Activated T-helper 2 cell treated with anti-CD3 and anti-CD28 coated beads, Interferon-gamma antibody, Interleukin-2, Interleukin-4, amounts not matched to agents 10 μg/mL and 5 μg/mL and 100 μg/mL, durations not matched to agents 14 hours and 24 hours and 36 hours (primary cell): ENCODE measurements around the gene NPIPB8. TPM values are rescaled to one million over a fixed set of nuclear protein-coding genes. Genes with fewer than 3 reads are reported as not detected.
"Not testable (repeated sequence)": the region's sequence is repeated elsewhere in the genome, so short reads cannot be mapped to it uniquely, and the experiment has no call there.

Experiments used
- DNase-seq: peaks from one replicate; pipeline ENCODE4 v3.0.0; 2021; ENCODE audit warnings: low spot score
- H3K27ac Mint-ChIP-seq: one replicate; pipeline ENCODE4 v1.8.0; 2021; ENCODE audit warnings: mixed read lengths
- H3K27me3 Mint-ChIP-seq: one replicate; pipeline ENCODE4 v1.8.0; 2021; ENCODE audit warnings: low read depth, mixed read lengths
- H3K36me3 Mint-ChIP-seq: one replicate; pipeline ENCODE4 v1.8.0; 2021; ENCODE audit warnings: low read depth, mixed read lengths
- H3K4me1 Mint-ChIP-seq: one replicate; pipeline ENCODE4 v1.8.0; 2021; ENCODE audit warnings: low read depth, mixed read lengths
- H3K4me3 Mint-ChIP-seq: one replicate; pipeline ENCODE4 v1.8.0; 2021; ENCODE audit warnings: low read depth, mild to moderate bottlenecking, moderate library complexity, mixed read lengths
- H3K9me3 Mint-ChIP-seq: one replicate; pipeline ENCODE4 v1.8.0; 2021; ENCODE audit warnings: mixed read lengths
- intact Hi-C: fragments of 100-400 bp; cut with micrococcal nuclease; formaldehyde crosslinking; loops from one replicate; pipeline ENCODE4 v1.15.1; 2023
- total RNA-seq: library from RNA; stranded (reverse); gene quantifications from 2 replicates; pipeline ENCODE4 v1.2.3, GENCODE V29; 2022

The NPIPB8 gene
- total RNA-seq, 1 donor from 2014 or later, result 1.5 TPM

DNA sequence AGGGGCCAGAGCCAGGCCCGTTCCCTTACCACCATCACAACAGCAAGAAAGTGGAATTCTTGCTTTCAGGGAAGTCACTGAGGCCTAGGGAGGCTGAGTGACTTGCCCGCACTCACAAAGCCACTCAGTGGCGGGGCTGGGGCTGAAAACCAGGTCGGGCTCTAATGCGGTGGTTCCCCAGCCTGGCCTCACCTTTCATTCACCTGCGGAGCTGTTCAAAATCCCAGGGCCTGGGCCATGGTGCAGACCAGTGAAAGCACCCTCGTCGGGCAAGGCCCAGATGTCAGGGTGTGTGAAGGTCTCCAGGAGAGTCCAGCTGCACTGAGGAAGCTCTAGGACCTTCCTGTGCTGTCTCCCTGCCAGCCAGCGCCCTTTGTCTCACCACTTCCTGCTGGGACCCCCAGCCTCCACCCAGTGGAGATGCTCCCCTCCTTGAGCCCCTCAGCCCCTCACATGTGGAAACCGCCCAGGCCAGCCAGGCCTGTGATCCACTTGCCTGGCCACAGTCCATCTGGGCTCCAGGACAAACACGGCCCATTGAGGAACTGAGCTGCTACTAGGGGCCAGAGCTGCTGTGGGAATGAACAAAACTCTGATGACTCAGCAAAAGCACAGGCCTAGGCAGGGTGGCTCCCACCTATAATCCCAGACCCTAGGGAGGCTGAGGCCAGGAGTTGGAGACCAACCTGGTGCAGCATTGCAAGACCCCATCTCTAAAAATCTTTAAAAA is 28.8 kb upstream of the NPIPB8 start:
- DNase-seq, H3K27me3 Mint-ChIP-seq, H3K4me1 Mint-ChIP-seq, H3K27ac Mint-ChIP-seq, H3K36me3 Mint-ChIP-seq, intact Hi-C loops, H3K4me3 Mint-ChIP-seq, H3K9me3 Mint-ChIP-seq: not testable (repeated sequence)

- intact Hi-C loops, result no loop called here
- H3K27me3 Mint-ChIP-seq, result no peaks in the 10 kb centered on the region
- no peaks in the 10 kb centered on the region for H3K36me3 Mint-ChIP-seq
- peaks cover 9% of the 10 kb centered on the region for H3K4me1 Mint-ChIP-seq
- DNase-seq, result no peak
- H3K4me3 Mint-ChIP-seq, result no peak within 1 kb of the TSS
- no peaks in the 10 kb centered on the region for H3K9me3 Mint-ChIP-seq
- no peak within 1 kb of the TSS for H3K27ac Mint-ChIP-seq
Observed at GRCh38 chr16:28609631-28610594, 28.0 kb upstream of the NPIPB8 start, which contains the start of gene SULT1A1. Gene SULT1A1 (minus strand): TSS chr16:28610044. CDS start chr16:28608855, 1,189 bp downstream.

DNA sequence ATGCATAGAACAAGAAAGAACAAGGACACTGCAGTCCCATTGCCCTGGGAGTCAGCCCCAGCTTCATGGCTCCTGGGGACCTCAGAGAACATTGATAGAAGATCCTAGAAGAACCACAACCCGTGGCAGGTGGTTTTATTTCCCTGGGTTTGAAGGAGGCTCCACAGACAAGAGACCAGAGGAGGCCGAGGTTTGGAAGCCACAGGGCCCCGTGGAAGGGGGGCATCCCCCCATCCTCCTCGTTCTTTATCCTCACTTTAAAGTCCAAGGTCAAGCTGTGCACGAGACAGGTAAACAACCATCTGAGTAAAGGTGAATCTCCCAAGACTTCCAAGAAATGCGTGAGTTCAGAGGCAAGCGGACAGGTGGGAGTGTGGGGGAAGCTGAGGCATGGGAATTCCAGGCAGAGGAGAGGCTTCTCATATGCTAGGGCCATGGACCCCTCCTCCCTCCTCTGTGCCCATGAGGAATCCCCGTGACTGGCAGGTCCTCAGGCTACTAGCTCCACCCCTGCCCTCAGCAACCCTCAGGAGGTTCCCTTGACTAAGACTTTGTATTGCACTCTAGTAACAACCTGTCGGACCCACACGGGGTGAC is 27.2 kb upstream of the NPIPB8 start:
- no peaks in the 10 kb centered on the region for H3K36me3 Mint-ChIP-seq
- H3K4me3 Mint-ChIP-seq, result no peak overlapping the region
- DNase-seq, result no peak
- peaks cover 10% of the 10 kb centered on the region for H3K4me1 Mint-ChIP-seq
- intact Hi-C loops, result no loop called here
- H3K27ac Mint-ChIP-seq, result no peak overlapping the region
- no peaks in the 10 kb centered on the region for H3K27me3 Mint-ChIP-seq
- H3K9me3 Mint-ChIP-seq, result no peaks in the 10 kb centered on the region

DNA sequence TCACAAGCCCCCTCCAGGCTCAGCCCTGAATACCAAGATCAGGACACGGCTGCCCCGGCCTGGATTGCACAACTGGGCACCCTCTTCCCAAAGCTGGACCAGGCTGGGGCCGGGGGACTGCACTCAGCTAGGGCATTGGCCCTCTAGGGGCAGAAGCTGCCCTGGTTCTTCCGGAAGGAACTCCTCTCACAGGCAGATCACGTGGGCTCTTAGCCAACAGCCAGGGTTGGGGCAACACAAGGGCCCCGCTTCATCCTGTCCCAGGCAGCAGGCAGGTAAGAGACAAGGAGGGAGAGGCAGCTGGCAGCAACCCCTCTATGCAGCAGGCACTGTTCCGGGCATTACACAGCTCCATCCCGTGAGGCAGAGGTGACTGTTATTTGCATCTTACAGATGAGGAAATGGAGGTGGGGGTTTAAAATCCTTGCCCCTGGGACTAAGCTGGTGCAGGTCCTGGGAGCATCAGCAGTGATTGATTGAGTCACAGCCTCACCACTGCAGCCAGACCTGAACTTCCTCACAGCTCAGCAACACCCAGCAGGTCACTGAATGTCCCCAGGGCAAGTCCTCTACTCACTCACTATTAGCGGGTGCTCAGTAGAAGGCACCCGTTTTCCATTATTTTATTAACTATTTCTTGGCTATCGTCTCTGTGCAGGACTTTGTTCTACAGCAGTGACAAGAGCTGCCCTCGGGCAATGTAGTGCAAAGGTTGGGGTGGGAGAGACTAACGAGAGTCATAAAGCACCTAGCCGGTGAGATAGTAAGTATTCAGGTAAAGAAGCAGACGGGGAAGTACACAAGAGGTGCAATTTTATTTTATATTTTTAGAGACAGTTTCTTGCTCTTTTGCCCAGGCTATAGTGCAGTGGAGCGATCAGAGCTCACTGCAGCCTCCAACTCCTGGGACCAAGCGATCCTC is 25.2 kb upstream of the NPIPB8 start:
- H3K27me3 Mint-ChIP-seq, H3K9me3 Mint-ChIP-seq, H3K4me3 Mint-ChIP-seq, DNase-seq, intact Hi-C loops, H3K27ac Mint-ChIP-seq, H3K36me3 Mint-ChIP-seq: not testable (repeated sequence)
- peaks cover 10% of the 10 kb centered on the region for H3K4me1 Mint-ChIP-seq

DNA sequence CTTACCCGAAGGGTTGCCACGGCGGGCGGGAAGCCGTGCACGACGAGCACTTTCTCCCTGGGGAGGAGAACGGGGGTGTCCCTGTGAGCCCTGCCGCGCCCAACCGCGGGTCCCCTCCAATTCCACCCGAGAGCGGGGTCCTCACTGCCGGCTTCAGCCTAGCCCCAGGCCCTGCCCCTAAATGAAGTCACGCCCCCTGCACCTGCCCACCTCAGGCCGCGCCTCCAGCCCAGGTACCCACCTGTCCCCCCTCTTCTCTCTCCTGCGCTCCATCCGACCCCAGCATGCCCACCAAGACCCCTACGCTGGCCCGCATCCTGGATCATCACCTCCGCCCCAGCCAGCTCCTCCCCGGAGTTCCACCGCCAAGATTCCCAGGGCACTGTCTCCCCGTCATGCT is 24.0 kb upstream of the NPIPB8 start:
- intact Hi-C loops, H3K27ac Mint-ChIP-seq, H3K36me3 Mint-ChIP-seq, H3K4me3 Mint-ChIP-seq, DNase-seq, H3K9me3 Mint-ChIP-seq, H3K27me3 Mint-ChIP-seq: not testable (repeated sequence)
- H3K4me1 Mint-ChIP-seq, result peaks cover 10% of the 10 kb centered on the region

GRCh38 chr16:28614561-28614960 is 23.3 kb upstream of the NPIPB8 start:
- H3K4me3 Mint-ChIP-seq, H3K27ac Mint-ChIP-seq, intact Hi-C loops, DNase-seq, H3K9me3 Mint-ChIP-seq, H3K36me3 Mint-ChIP-seq, H3K27me3 Mint-ChIP-seq: not testable (repeated sequence)
- H3K4me1 Mint-ChIP-seq, result peaks cover 10% of the 10 kb centered on the region

GRCh38 chr16:28615486-28616223 is 22.2 kb upstream of the NPIPB8 start:
- DNase-seq, H3K27ac Mint-ChIP-seq, H3K27me3 Mint-ChIP-seq, H3K9me3 Mint-ChIP-seq, intact Hi-C loops, H3K4me1 Mint-ChIP-seq, H3K4me3 Mint-ChIP-seq: not testable (repeated sequence)
- peaks cover 10% of the 10 kb centered on the region for H3K36me3 Mint-ChIP-seq

GRCh38 chr16:28616224-28616577 is 21.7 kb upstream of the NPIPB8 start:
- intact Hi-C loops, result not testable (repeated sequence)

GRCh38 chr16:28616636-28617035 is 21.2 kb upstream of the NPIPB8 start:
- intact Hi-C loops, result no loop called here
- H3K4me1 Mint-ChIP-seq, result peaks cover 4% of the 10 kb centered on the region
- no peaks in the 10 kb centered on the region for H3K9me3 Mint-ChIP-seq
- H3K4me3 Mint-ChIP-seq, result no peak overlapping the region
- H3K27me3 Mint-ChIP-seq, result no peaks in the 10 kb centered on the region
- H3K27ac Mint-ChIP-seq, result no peak overlapping the region
- H3K36me3 Mint-ChIP-seq, result peaks cover 10% of the 10 kb centered on the region
- no peak for DNase-seq

More at GRCh38 chr16:28616224-28616577, 21.7 kb upstream of the NPIPB8 start:
- not testable (repeated sequence) for DNase-seq, H3K4me3 Mint-ChIP-seq, H3K4me1 Mint-ChIP-seq, H3K27ac Mint-ChIP-seq, H3K27me3 Mint-ChIP-seq, H3K9me3 Mint-ChIP-seq
- peaks cover 10% of the 10 kb centered on the region for H3K36me3 Mint-ChIP-seq

DNA sequence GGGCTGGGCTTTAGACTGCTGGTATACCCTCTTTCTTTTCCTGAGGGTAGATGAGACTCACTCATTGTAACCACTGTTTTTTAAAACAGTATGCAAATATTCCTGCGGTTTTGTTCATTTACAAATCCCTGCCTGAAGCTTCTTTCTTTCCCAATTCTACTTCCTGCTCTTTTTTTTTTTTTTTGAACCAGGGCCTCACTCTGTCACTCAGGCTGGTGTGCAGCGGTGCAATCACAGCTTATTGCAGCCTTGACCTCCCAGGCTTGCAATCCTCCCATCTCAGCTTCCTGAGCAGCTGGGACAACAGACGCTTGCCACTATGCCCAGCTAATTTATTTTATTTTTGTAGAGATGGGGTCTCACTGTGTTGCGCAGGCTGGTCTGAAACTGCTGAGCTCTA is 20.0 kb upstream of the NPIPB8 start:
- Mint-ChIP-seq H3K27me3 (no peaks in the 10 kb centered on the region), H3K27ac (no peak overlapping the region), H3K4me3 (no peak overlapping the region), H3K4me1 (peaks cover 13% of the 10 kb centered on the region), H3K36me3 (peaks cover 10% of the 10 kb centered on the region), H3K9me3 (no peaks in the 10 kb centered on the region)
- no peak for DNase-seq
- intact Hi-C loops, result no loop called here

DNA sequence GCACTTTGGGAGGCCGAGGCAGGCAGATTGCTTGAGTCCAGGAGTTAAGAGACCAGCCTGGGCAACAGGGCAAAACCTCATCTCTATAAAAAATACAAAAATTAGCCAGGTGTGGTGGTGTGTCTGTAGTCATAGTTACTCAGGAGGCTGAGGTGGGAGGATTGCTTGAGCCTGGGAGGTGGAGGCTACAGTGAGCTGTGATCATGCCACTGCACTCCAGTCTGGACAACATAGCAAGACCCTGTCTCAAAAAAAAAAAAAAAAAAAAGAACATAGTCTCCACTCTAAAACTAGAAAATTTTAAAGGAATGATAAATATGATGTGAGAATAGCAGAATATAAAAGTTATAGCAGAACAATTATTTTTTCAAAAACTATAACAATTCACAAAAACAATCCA is 17.5 kb upstream of the NPIPB8 start:
- DNase-seq, H3K27ac Mint-ChIP-seq, H3K4me3 Mint-ChIP-seq, H3K9me3 Mint-ChIP-seq, intact Hi-C loops, H3K27me3 Mint-ChIP-seq: not testable (repeated sequence)
- Mint-ChIP-seq H3K36me3 (peaks cover 10% of the 10 kb centered on the region), H3K4me1 (peaks cover 13% of the 10 kb centered on the region)
